Endodermal cell (in vitro differentiated cells): ENCODE measurements around the gene PHC2. TPM values are rescaled to one million over a fixed set of nuclear protein-coding genes. Genes with fewer than 3 reads are reported as not detected.

Experiments used
- DNase-seq: peaks from one replicate; pipeline ENCODE4 v3.0.0-alpha.2; 2017
- H3K27ac ChIP-seq: 2 replicates; pipeline ENCODE4 v1.5.1; 2013; ENCODE audit warnings: mild to moderate bottlenecking, low read depth, low read length, moderate library complexity
- H3K27me3 ChIP-seq: 2 replicates; pipeline ENCODE4 v1.6.1; 2013; ENCODE audit warnings: mild to moderate bottlenecking, low read length, moderate library complexity; ENCODE audit not compliant: insufficient read depth, control insufficient read depth, poor library complexity, severe bottlenecking
- H3K36me3 ChIP-seq: 2 replicates; pipeline ENCODE4 v1.7.0; 2013; ENCODE audit warnings: mild to moderate bottlenecking, low read length, moderate library complexity; ENCODE audit not compliant: control insufficient read depth, insufficient read depth
- H3K4me1 ChIP-seq: one replicate; pipeline ENCODE4 v1.7.0; 2013; ENCODE audit warnings: low read length; ENCODE audit not compliant: control insufficient read depth, insufficient read depth
- H3K4me3 ChIP-seq: 2 replicates; pipeline ENCODE4 v1.5.1; 2013; ENCODE audit warnings: mild to moderate bottlenecking, low read length, moderate library complexity
- H3K9ac ChIP-seq: 2 replicates; pipeline ENCODE4 v1.6.1; 2013; ENCODE audit warnings: mild to moderate bottlenecking, low read length, moderate library complexity; ENCODE audit not compliant: poor library complexity, severe bottlenecking; ENCODE audit errors: extremely low read depth
- H3K9me3 ChIP-seq: 2 replicates; pipeline ENCODE4 v1.6.1; 2013; ENCODE audit warnings: mild to moderate bottlenecking, low read length, moderate library complexity; ENCODE audit not compliant: control insufficient read depth
- H3K27ac Mint-ChIP-seq: 2 replicates; pipeline ENCODE4 v1.8.0; 2020; ENCODE audit warnings: mixed read lengths
- H3K27me3 Mint-ChIP-seq: 2 replicates; pipeline ENCODE4 v1.8.0; 2021; ENCODE audit warnings: mild to moderate bottlenecking, mixed read lengths; ENCODE audit not compliant: insufficient read depth
- H3K36me3 Mint-ChIP-seq: 2 replicates; pipeline ENCODE4 v1.8.0; 2020; ENCODE audit warnings: low read depth, mixed read lengths
- H3K4me1 Mint-ChIP-seq: 2 replicates; pipeline ENCODE4 v1.8.0; 2020; ENCODE audit warnings: mixed read lengths
- H3K4me3 Mint-ChIP-seq: 2 replicates; pipeline ENCODE4 v1.8.0; 2020; ENCODE audit warnings: mild to moderate bottlenecking, moderate library complexity, mixed read lengths
- H3K9me3 Mint-ChIP-seq: 2 replicates; pipeline ENCODE4 v1.8.0; 2020; ENCODE audit warnings: mild to moderate bottlenecking, mixed read lengths
- WGBS, 2 experiments: methylation state at CpG; one replicate each; pipeline versions ENCODE4 v1.1.5 to v1.1.7; 2013; ENCODE audit warnings: missing lambda C conversion rate in 2 of 2, mixed read lengths in 1 of 2; ENCODE audit not compliant: insufficient coverage in 1 of 2, insufficient read length in 1 of 2; 5-methylcytosine and 5-hydroxymethylcytosine counted together
- long read RNA-seq, 4 experiments: library from polyadenylated mRNA in 2 of 4; library from RNA in 1 of 4; library from capped mRNA in 1 of 4; stranded (forward) in 3 of 4; unstranded in 1 of 4; transcript quantifications; one replicate each; pipeline ENCODE4 v2.0.0, GENCODE V29; 2020 to 2021; ENCODE audit warnings: inconsistent platforms in 1 of 4
- polyA plus RNA-seq, 2 experiments: library from polyadenylated mRNA; stranded (reverse); fragments of 50-300 nt; gene quantifications; one replicate each; pipeline ENCODE4 v1.2.3, GENCODE V29; 2013
- total RNA-seq, 2 donors: library from RNA; stranded (reverse); fragmentation: NEBNext Ultra II Directional in 1 of 2; extraction: Animal tissue kit (Norgen Biotek cat#: 25700) in 1 of 2; gene quantifications; 2 replicates in 1 of 2; 3 replicates in 1 of 2; pipeline ENCODE4 v1.2.1, GENCODE V29; 2021
- TF ChIP-seq, protein P1 (sequence below): fragments of 200-600 bp; sonication (generic); conservative IDR thresholded peaks from 2 replicates; pipeline ENCODE4 v1.5.0; 2021; ENCODE audit warnings: antibody characterized with exemption, mild to moderate bottlenecking

The PHC2 gene, protein sequence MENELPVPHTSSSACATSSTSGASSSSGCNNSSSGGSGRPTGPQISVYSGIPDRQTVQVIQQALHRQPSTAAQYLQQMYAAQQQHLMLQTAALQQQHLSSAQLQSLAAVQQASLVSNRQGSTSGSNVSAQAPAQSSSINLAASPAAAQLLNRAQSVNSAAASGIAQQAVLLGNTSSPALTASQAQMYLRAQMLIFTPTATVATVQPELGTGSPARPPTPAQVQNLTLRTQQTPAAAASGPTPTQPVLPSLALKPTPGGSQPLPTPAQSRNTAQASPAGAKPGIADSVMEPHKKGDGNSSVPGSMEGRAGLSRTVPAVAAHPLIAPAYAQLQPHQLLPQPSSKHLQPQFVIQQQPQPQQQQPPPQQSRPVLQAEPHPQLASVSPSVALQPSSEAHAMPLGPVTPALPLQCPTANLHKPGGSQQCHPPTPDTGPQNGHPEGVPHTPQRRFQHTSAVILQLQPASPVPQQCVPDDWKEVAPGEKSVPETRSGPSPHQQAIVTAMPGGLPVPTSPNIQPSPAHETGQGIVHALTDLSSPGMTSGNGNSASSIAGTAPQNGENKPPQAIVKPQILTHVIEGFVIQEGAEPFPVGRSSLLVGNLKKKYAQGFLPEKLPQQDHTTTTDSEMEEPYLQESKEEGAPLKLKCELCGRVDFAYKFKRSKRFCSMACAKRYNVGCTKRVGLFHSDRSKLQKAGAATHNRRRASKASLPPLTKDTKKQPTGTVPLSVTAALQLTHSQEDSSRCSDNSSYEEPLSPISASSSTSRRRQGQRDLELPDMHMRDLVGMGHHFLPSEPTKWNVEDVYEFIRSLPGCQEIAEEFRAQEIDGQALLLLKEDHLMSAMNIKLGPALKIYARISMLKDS
- 10 to 100 TPM; 32.1 to 43.9 TPM for total RNA-seq
- polyA plus RNA-seq (2013, experiment 1 of 2), result 128 TPM
- 129 TPM for polyA plus RNA-seq (2013, experiment 2 of 2)
- long read RNA-seq, experiment 1, transcript PHC2-202 (7 exons, 2,550 nt), result major isoform, 5 of 15 reads
- long read RNA-seq, experiment 1, partial matches to known transcripts, result 4 of 15 reads
- long read RNA-seq, experiment 1, other reads (novel, unspliced or antisense), result 6 of 15 reads
- long read RNA-seq, experiment 2, transcript PHC2-202 (7 exons, 2,550 nt), result major isoform, 55 of 107 reads
- long read RNA-seq, experiment 2, partial matches to known transcripts, result 8 of 107 reads
- long read RNA-seq, experiment 2, other reads (novel, unspliced or antisense), result 44 of 107 reads
- long read RNA-seq, experiment 3, result 0 reads
- long read RNA-seq, experiment 4, partial matches to known transcripts, result 2 of 2 reads
- long read RNA-seq, experiment 4, other reads (novel, unspliced or antisense), result 0 of 2 reads

DNA sequence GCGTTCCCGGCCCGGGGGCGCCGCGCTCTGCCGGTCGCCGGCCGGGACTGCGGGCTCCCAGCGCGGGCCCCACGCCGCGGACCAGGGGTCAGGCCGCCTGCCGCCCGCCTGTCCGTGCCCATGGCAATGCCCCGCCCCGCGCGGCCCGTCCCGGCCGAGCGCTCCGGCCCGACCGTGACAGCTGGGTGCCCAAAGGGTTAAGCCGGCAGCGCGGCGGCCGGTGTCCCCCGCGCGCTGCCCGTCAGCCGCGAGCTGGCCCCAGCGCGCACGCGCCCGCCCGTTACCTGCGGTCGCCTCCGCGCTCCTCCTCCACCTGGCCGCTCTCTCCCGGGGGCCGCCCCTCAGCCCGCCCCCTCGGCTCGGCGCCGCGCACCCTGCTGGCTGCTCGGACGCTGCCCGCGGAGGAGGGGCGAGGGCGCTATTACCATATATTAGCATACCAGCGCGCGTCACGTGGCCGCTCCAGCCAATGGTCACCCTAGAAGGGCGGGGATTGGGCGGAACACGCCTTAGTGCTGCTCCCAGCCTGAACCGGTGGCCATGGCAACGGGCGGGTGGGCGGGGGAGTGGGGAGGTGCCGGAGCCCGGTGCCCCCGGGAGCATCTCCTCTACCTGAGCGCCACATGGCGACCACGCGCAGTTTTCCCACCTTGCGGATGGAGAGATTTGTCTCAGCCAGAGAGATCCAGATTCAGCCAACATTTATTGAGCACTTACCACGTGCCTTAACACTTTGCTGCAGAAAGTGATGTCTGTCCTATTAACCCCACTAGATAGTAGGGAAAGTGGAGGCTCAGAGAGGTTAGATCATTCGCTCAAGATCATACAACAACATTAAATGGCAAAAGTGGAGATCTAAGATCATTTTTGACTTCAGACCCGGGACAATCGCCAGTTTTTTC lies at the start of gene PHC2:
Gene PHC2 (minus strand): TSS at position 404 of the 902 bp plus-strand sequence. CDS start 55,556 bp downstream, outside the sequence.
- H3K27ac Mint-ChIP-seq, result no peak within 1 kb of the TSS
- WGBS, 2 experiments, result 2 to 6% methylated on average over 19 to 91 of the region's 91 CpGs
- H3K36me3 Mint-ChIP-seq, result no peaks in the 10 kb centered on the region

GRCh38 chr1:33477451-33477850 lies 46.6 kb upstream of the PHC2 start:
- Mint-ChIP-seq H3K36me3 (peaks cover 16% of the 10 kb centered on the region), H3K27ac (no peak overlapping the region), H3K27me3 (no peaks in the 10 kb centered on the region), H3K4me3 (no peak overlapping the region), H3K9me3 (no peaks in the 10 kb centered on the region), H3K4me1 (peaks cover 6% of the 10 kb centered on the region)
- 97% methylated on average over 3 of the region's 4 CpGs; no CpG with 5 or more reads in 1 of the 2 experiments for WGBS, 2 experiments
- no peak for DNase-seq
- no peak overlapping the region for H3K9ac ChIP-seq
- TF ChIP-seq, protein P1, sequence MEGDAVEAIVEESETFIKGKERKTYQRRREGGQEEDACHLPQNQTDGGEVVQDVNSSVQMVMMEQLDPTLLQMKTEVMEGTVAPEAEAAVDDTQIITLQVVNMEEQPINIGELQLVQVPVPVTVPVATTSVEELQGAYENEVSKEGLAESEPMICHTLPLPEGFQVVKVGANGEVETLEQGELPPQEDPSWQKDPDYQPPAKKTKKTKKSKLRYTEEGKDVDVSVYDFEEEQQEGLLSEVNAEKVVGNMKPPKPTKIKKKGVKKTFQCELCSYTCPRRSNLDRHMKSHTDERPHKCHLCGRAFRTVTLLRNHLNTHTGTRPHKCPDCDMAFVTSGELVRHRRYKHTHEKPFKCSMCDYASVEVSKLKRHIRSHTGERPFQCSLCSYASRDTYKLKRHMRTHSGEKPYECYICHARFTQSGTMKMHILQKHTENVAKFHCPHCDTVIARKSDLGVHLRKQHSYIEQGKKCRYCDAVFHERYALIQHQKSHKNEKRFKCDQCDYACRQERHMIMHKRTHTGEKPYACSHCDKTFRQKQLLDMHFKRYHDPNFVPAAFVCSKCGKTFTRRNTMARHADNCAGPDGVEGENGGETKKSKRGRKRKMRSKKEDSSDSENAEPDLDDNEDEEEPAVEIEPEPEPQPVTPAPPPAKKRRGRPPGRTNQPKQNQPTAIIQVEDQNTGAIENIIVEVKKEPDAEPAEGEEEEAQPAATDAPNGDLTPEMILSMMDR, result no peak
- no peak overlapping the region for H3K4me3 ChIP-seq
- H3K4me1 ChIP-seq, result no peaks in the 10 kb centered on the region
- no peaks in the 10 kb centered on the region for H3K9me3 ChIP-seq
- H3K27ac ChIP-seq, result no peak overlapping the region
- peaks cover 15% of the 10 kb centered on the region for H3K36me3 ChIP-seq
- H3K27me3 ChIP-seq, result no peaks in the 10 kb centered on the region

More for the DNA sequence above, at the start of gene PHC2:
- no peaks in the 10 kb centered on the region for H3K36me3 ChIP-seq
- no peak within 1 kb of the TSS for H3K27ac ChIP-seq
- TF ChIP-seq, protein P1, result peak; percentile 44
- no peak within 1 kb of the TSS for H3K9ac ChIP-seq
- DNase-seq, result peak; percentile 99
- H3K27me3 Mint-ChIP-seq, result peaks cover 5% of the 10 kb centered on the region
- H3K9me3 ChIP-seq, result no peaks in the 10 kb centered on the region
- H3K4me1 ChIP-seq, result peaks cover 8% of the 10 kb centered on the region
- H3K4me3 Mint-ChIP-seq, result no peak within 1 kb of the TSS
- peaks cover 4% of the 10 kb centered on the region for H3K4me1 Mint-ChIP-seq
- peak within 1 kb of the TSS; percentile 78 for H3K4me3 ChIP-seq
- H3K27me3 ChIP-seq, result peaks cover 27% of the 10 kb centered on the region
- no peaks in the 10 kb centered on the region for H3K9me3 Mint-ChIP-seq
